Gastroesophageal sphincter (tissue), 3 donors: ENCODE data around the gene LTF.

ENCODE experiments used
- POLR2A ChIP-seq, 2 donors: fragments of 450-650 bp; IDR thresholded peaks; one replicate each; pipeline ENCODE4 v1.6.1; 2017; ENCODE audit warnings: antibody characterized with exemption in 2 of 2, mild to moderate bottlenecking in 2 of 2, moderate library complexity in 1 of 2
- POLR2AphosphoS5 ChIP-seq: sonication (generic); formaldehyde crosslinking; IDR thresholded peaks from one replicate; pipeline ENCODE4 v1.6.1; 2017; ENCODE audit warnings: antibody characterized with exemption
- TF ChIP-seq, protein P1 (sequence below), 4 experiments: fragments of 200-600 bp in 2 of 4; fragments of 450-650 bp in 2 of 4; sonication (generic) in 1 of 4; IDR thresholded peaks; one replicate each; pipeline ENCODE4 v1.5.1; 2017 to 2019; ENCODE audit warnings: antibody characterized with exemption in 4 of 4, mild to moderate bottlenecking in 2 of 4, moderate library complexity in 2 of 4

DNA sequence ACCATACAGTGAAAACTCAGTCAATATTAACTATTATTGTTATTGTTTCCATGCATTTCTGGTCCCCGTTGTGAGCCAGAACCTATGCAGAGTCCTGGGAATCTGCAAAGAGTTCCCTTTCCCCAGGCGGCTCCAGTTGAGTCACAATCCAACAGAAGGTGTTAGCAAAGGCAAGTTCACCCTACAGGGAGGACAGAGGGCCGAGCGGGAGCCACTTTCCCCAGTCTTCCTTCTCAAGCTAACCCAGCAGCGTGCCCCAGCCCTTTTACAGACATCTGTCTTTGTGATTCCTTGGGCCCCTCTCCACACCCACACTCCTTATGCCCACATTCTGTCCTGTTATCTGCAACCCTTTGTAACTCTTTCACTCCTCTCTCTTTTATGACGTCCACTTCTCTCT, 13.1 kb upstream of the LTF start:
- TF ChIP-seq, protein P1, sequence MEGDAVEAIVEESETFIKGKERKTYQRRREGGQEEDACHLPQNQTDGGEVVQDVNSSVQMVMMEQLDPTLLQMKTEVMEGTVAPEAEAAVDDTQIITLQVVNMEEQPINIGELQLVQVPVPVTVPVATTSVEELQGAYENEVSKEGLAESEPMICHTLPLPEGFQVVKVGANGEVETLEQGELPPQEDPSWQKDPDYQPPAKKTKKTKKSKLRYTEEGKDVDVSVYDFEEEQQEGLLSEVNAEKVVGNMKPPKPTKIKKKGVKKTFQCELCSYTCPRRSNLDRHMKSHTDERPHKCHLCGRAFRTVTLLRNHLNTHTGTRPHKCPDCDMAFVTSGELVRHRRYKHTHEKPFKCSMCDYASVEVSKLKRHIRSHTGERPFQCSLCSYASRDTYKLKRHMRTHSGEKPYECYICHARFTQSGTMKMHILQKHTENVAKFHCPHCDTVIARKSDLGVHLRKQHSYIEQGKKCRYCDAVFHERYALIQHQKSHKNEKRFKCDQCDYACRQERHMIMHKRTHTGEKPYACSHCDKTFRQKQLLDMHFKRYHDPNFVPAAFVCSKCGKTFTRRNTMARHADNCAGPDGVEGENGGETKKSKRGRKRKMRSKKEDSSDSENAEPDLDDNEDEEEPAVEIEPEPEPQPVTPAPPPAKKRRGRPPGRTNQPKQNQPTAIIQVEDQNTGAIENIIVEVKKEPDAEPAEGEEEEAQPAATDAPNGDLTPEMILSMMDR (IDR thresholded peaks at IDR 0.05): no peak
- TF ChIP-seq POLR2AphosphoS5 (no peak), POLR2A (IDR thresholded peaks at IDR 0.05) (no peak)
